Bronchial epithelial cell (primary cell): ENCODE results near the gene PTPRO. TPM values are rescaled to one million over a fixed set of nuclear protein-coding genes. Genes with fewer than 3 reads are reported as not detected.
A peak's percentile ranks its signal among the peaks of the same experiment; 100 is the strongest.

ENCODE experiments used
- DNase-seq: peaks from one replicate; pipeline ENCODE4 v3.0.0-alpha.2; 2010; ENCODE audit warnings: low read depth
- FAIRE-seq: peaks from 2 replicates; lab custom pipeline; 2011; peaks lifted over from hg19 to GRCh38; lab: Jason Lieb, UNC
- H3K27me3 ChIP-seq: 2 replicates; pipeline ENCODE4 v1.5.1; 2011; ENCODE audit warnings: low read length; ENCODE audit not compliant: control insufficient read depth, insufficient read depth
- H3K36me3 ChIP-seq: 2 replicates; pipeline ENCODE4 v1.5.1; 2011; ENCODE audit warnings: low read length; ENCODE audit not compliant: control insufficient read depth, insufficient read depth
- H3K4me3 ChIP-seq: 2 replicates; pipeline ENCODE4 v1.5.1; 2011; ENCODE audit warnings: mild to moderate bottlenecking, low read depth, low read length, control low read depth
- CTCF ChIP-seq: IDR thresholded peaks from 2 replicates; pipeline ENCODE4 v1.5.1; 2011; ENCODE audit warnings: mild to moderate bottlenecking, moderate library complexity, low read length, control low read depth, inconsistent platforms; ENCODE audit not compliant: insufficient read depth, severe bottlenecking
- total RNA-seq: library from RNA; depleted of rRNA; stranded (reverse); fragments of >200 nt; gene quantifications from 2 replicates; pipeline ENCODE4 v1.2.1, GENCODE V29; 2014

PTPRO gene
- total RNA-seq, 1 donor from 2014 or later = under 0.01 TPM

- no peak for TF ChIP-seq CTCF
- Histone ChIP-seq H3K36me3 (no peaks in the 10 kb centered on the region), H3K27me3 (peaks cover 3% of the 10 kb centered on the region), H3K4me3 (no peak overlapping the region)
- no peak for DNase-seq
- no peak for FAIRE-seq
Observed at GRCh38 chr12:15405606-15406005, 83.3 kb downstream of the PTPRO start.

- H3K36me3 ChIP-seq = no peaks in the 10 kb centered on the region
- DNase-seq (no peak), FAIRE-seq (no peak)
- H3K4me3 ChIP-seq = no peak overlapping the region
- TF ChIP-seq CTCF = no peak
- H3K27me3 ChIP-seq = peaks cover 3% of the 10 kb centered on the region
Observed at GRCh38 chr12:15407025-15407424, 84.7 kb downstream of the PTPRO start.

- Histone ChIP-seq H3K27me3 (peaks cover 2% of the 10 kb centered on the region), H3K36me3 (no peaks in the 10 kb centered on the region), H3K4me3 (no peak overlapping the region)
- DNase-seq (no peak), FAIRE-seq (no peak)
- no peak for TF ChIP-seq CTCF
Observed at GRCh38 chr12:15411842-15412241, 89.5 kb downstream of the PTPRO start.

- FAIRE-seq (no peak), DNase-seq (no peak)
- H3K27me3 ChIP-seq = no peaks in the 10 kb centered on the region
- TF ChIP-seq CTCF = no peak
- H3K36me3 ChIP-seq = no peaks in the 10 kb centered on the region
- H3K4me3 ChIP-seq = no peak overlapping the region
Observed at GRCh38 chr12:15417691-15418090, 95.4 kb downstream of the PTPRO start.

GRCh38 chr12:15423629-15424028 lies 101.3 kb downstream of the PTPRO start:
- no peaks in the 10 kb centered on the region for H3K27me3 ChIP-seq
- no peak overlapping the region for H3K4me3 ChIP-seq
- FAIRE-seq (no peak), DNase-seq (peak; percentile 72)
- no peak for TF ChIP-seq CTCF
- no peaks in the 10 kb centered on the region for H3K36me3 ChIP-seq

- no peak for DNase-seq
- Histone ChIP-seq H3K36me3 (no peaks in the 10 kb centered on the region), H3K27me3 (no peaks in the 10 kb centered on the region), H3K4me3 (no peak overlapping the region)
- FAIRE-seq = no peak
- no peak for TF ChIP-seq CTCF
Observed at GRCh38 chr12:15427913-15428312, 105.6 kb downstream of the PTPRO start.
